ENCODE data around the gene LUZP2. TPM values are rescaled to one million over a fixed set of nuclear protein-coding genes. Genes with fewer than 3 reads are reported as not detected.

Gene LUZP2
- total RNA-seq, 1 experiment from 2014 or later = 3.8 TPM

- ChIA-PET POLR2A (no interaction called here), CTCF (no interaction called here)
- Mint-ChIP-seq H3K27me3 (ENCODE audit: low read depth) (no peaks in the 10 kb centered on the region), H3K4me1 (peaks cover 16% of the 10 kb centered on the region), H3K36me3 (peaks cover 3% of the 10 kb centered on the region; the same call in 1 of the 2 replicates), H3K9me3 (peaks cover 16% of the 10 kb centered on the region), H3K4me3 (no peak overlapping the region), H3K27ac (no peak overlapping the region)
- DNase-seq (ENCODE audit: low spot score) = no peak
- TF ChIP-seq TP53 (CRISPR knock-in tag; IDR thresholded peaks at IDR 0.05) = no peak
- TF ChIP-seq ATF6 (CRISPR knock-in tag; IDR thresholded peaks at IDR 0.05) = no peak
- TF ChIP-seq ZNF219 (CRISPR knock-in tag; IDR thresholded peaks at IDR 0.05; ENCODE audit: borderline replicate concordance) = no peak
- no peak for TF ChIP-seq ZNF121 (CRISPR knock-in tag; IDR thresholded peaks at IDR 0.05)
- TF ChIP-seq GABPB1 (CRISPR knock-in tag; IDR thresholded peaks at IDR 0.05) = no peak
- TF ChIP-seq SP1 (CRISPR knock-in tag; conservative IDR thresholded peaks at IDR 0.05) = no peak
- no peak for TF ChIP-seq SMAD3 (CRISPR knock-in tag; IDR thresholded peaks at IDR 0.05; ENCODE audit: borderline replicate concordance)
- TF ChIP-seq, protein P1, sequence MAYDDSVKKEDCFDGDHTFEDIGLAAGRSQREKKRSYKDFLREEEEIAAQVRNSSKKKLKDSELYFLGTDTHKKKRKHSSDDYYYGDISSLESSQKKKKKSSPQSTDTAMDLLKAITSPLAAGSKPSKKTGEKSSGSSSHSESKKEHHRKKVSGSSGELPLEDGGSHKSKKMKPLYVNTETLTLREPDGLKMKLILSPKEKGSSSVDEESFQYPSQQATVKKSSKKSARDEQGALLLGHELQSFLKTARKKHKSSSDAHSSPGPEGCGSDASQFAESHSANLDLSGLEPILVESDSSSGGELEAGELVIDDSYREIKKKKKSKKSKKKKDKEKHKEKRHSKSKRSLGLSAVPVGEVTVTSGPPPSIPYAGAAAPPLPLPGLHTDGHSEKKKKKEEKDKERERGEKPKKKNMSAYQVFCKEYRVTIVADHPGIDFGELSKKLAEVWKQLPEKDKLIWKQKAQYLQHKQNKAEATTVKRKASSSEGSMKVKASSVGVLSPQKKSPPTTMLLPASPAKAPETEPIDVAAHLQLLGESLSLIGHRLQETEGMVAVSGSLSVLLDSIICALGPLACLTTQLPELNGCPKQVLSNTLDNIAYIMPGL (CRISPR knock-in tag; IDR thresholded peaks at IDR 0.05) = no peak
- TF ChIP-seq ATF2 (CRISPR knock-in tag; IDR thresholded peaks at IDR 0.05; ENCODE audit: borderline replicate concordance, low read depth) = no peak
- TF ChIP-seq FOXP4 (CRISPR knock-in tag; IDR thresholded peaks at IDR 0.05) = no peak
- no peak for TF ChIP-seq NFYB (CRISPR knock-in tag; conservative IDR thresholded peaks at IDR 0.05; ENCODE audit: low read depth)
- TF ChIP-seq ELF4 (CRISPR knock-in tag; IDR thresholded peaks at IDR 0.05; ENCODE audit: low read depth) = no peak
- TF ChIP-seq EMX1 (CRISPR knock-in tag; IDR thresholded peaks at IDR 0.05) = no peak
- no peak for TF ChIP-seq ZNF425 (CRISPR knock-in tag; conservative IDR thresholded peaks at IDR 0.05)
- TF ChIP-seq GTF2I (CRISPR knock-in tag; conservative IDR thresholded peaks at IDR 0.05) = no peak
- TF ChIP-seq ZNF416 (CRISPR knock-in tag; IDR thresholded peaks at IDR 0.05) = no peak
- no peak for ATAC-seq
Observed at GRCh38 chr11:24762076-24762475, 265.2 kb downstream of the LUZP2 start.

- Mint-ChIP-seq H3K4me1 (peaks cover 7% of the 10 kb centered on the region), H3K27me3 (ENCODE audit: low read depth) (no peaks in the 10 kb centered on the region), H3K4me3 (no peak overlapping the region), H3K27ac (no peak overlapping the region), H3K36me3 (peaks cover 5% of the 10 kb centered on the region), H3K9me3 (peaks cover 8% of the 10 kb centered on the region)
- POLR2A ChIA-PET = no interaction called here
- ATAC-seq (no peak), DNase-seq (ENCODE audit: low spot score) (no peak)
- CTCF ChIA-PET = no interaction called here
- no peak for TF ChIP-seq ZNF512 (CRISPR knock-in tag; IDR thresholded peaks at IDR 0.05; ENCODE audit: borderline replicate concordance)
- no peak for TF ChIP-seq EMX1 (CRISPR knock-in tag; IDR thresholded peaks at IDR 0.05)
- no peak for TF ChIP-seq CTCF (IDR thresholded peaks at IDR 0.05)
- TF ChIP-seq ZNF232 (CRISPR knock-in tag; IDR thresholded peaks at IDR 0.05) = no peak
- TF ChIP-seq TEAD1 (CRISPR knock-in tag; IDR thresholded peaks at IDR 0.05) = no peak
- no peak for TF ChIP-seq IRF2 (CRISPR knock-in tag; IDR thresholded peaks at IDR 0.05; ENCODE audit: borderline replicate concordance, low read depth)
- no peak for TF ChIP-seq FOXJ3 (CRISPR knock-in tag; IDR thresholded peaks at IDR 0.05; ENCODE audit: borderline replicate concordance)
- no peak for TF ChIP-seq SOX15 (CRISPR knock-in tag; IDR thresholded peaks at IDR 0.05)
- TF ChIP-seq, protein P2, sequence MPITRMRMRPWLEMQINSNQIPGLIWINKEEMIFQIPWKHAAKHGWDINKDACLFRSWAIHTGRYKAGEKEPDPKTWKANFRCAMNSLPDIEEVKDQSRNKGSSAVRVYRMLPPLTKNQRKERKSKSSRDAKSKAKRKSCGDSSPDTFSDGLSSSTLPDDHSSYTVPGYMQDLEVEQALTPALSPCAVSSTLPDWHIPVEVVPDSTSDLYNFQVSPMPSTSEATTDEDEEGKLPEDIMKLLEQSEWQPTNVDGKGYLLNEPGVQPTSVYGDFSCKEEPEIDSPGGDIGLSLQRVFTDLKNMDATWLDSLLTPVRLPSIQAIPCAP (CRISPR knock-in tag; IDR thresholded peaks at IDR 0.05) = no peak
Observed at GRCh38 chr11:24767411-24767810, 270.6 kb downstream of the LUZP2 start.
